GM21367 (cell line): ENCODE data around the gene OPTC.

Experiments used
- ATAC-seq: cut with Tn5 transposase; IDR thresholded peaks from one replicate; pipeline ENCODE4 v1.9.1; 2021; ENCODE audit not compliant: unreplicated experiment

OPTC gene

GRCh38 chr1:203490607-203491006, 3.3 kb upstream of the OPTC start:
- ATAC-seq: no peak

GRCh38 chr1:203491664-203492063, 2.3 kb upstream of the OPTC start:
- no peak for ATAC-seq

DNA sequence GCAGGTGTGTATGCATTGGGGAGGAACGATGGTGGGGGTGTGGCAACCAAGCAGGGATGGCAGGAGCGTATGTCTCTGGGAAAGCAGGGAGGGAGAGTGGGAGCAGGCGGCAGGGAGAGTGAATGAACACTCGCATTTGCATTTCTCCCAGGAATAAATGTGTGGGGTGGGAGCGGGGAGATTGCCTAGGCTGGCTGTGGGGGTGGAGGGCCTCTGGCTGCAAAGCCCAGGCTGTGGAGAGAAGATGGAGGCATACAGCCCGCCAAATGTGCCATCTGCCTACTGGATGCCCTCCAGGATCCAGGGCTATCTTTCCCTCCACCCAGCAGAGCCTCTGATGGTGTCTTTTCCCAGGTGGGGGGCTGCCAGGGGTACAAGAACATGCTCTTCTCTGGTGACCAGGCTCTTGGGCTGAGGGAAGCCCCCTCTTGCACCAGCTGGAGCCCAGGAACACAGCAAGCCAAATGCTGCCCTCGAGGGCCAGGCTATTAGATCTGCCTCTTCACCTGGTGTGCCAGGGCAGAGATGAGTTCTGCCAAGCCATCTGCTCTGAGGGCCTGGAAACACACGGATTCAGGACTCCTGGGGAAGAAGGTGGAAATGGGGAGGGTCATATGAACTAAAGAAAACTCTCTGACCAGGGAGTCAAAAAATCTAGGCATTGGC, 1.7 kb upstream of the OPTC start:
- no peak for ATAC-seq

DNA sequence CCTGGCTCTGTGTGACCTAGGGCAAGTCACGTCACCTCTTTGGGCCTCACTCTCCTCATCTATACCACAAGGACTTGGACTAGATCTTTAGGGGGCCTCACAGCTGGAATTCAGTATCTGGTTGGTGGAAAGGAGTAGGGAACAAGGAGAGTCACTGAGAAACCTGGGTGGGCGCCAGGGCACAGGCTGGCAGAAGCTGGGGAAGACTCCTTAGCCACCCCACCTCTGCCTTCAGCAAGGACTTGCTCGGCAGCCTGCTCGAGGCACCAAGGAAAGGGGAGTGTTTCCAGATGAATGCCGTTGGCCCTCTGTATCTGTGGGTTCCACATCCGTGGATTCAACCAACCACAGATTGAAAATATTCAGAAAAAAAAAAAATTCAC, 1.2 kb upstream of the OPTC start:
- ATAC-seq: no peak

GRCh38 chr1:203495845-203496244, 1.9 kb downstream of the OPTC start:
- ATAC-seq: no peak

DNA sequence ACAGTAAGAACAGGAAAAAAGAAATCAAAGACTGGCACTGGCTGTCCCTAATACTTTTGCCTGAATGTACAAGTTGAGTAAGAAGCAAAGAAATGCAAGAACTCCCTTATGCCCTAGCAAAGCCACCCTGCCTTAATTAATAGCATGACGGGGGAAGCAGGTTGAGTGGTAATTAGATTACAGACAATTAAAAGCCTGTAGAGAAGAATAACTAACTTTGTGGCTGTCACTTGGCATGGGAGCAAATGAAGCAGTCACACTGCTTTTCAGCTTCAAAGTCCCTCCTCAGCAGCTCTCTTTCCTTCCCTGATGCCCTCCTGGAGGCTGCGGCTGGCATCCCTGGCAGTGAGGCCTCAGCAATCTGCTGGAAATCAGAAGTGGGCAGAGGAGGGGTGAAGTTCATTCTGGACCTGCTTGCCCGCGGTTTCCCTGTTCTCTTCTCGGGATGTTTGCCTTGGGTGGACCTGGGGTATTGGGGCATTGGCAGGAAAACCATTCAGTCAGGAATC, 3.4 kb downstream of the OPTC start:
- no peak for ATAC-seq

DNA sequence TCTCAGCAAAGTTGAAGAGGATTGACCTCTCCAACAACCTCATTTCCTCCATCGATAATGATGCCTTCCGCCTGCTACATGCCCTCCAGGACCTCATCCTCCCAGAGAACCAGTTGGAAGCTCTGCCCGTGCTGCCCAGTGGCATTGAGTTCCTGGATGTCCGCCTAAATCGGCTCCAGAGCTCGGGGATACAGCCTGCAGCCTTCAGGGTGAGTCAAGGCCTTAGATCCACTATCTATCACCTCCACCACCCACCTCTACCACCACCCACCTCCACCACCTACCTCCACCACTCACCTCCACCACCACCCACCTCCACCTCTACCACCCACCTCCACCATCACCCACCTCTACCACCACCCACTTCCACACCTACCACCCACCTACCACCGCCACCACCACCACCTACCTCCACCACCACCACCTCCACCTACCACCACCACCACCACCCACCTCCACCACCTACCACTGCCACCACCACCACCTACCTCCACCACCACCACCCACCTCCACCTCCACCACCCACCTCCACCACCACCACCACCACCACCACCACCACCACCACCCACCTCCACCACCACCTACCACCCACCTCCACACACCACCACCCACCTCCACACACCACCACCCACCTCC, 5.8 kb downstream of the OPTC start:
- no peak for ATAC-seq

DNA sequence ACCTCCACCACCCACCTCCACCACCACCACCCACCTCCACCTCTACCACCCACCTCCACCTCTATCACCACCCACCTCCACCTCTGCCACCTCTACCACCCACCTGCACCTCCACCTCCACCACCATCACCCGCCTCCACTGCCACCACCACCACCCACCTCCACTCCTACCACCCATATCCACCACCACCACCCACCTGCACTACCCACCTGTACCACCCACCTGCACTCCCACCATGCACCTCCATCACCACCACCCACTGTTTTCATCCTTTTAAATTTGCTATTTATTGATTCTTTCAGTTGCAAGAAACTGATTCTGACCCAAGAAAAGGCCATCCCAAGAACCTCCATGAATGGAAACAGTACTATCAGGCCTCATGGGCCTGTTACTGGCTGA, 6.3 kb downstream of the OPTC start:
- ATAC-seq: no peak

DNA sequence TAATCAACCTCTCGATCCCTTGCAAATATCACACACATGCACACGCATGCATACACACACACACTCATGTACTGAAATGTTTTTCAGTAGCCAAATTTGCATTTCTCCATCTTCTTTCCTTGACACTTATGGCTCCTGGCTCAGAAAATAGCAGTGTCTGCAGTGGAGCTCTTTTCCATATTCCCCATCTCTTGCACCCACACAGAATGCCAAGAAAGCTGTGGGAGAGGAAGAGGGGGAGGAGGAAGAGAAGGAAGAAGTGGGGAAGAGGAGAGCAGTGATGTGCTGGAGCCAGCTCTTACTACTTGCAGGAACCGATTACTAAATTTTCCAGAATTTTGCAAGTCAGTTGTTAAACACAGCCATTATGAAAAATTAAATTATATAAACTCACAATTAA, 9.9 kb downstream of the OPTC start:
- ATAC-seq: no peak

GRCh38 chr1:203504400-203505250, 10.7 kb downstream of the OPTC start:
- no peak for ATAC-seq

GRCh38 chr1:203505526-203506204, 11.7 kb downstream of the OPTC start:
- ATAC-seq: no peak

GRCh38 chr1:203506858-203507626, 13.1 kb downstream of the OPTC start:
- ATAC-seq: no peak

DNA sequence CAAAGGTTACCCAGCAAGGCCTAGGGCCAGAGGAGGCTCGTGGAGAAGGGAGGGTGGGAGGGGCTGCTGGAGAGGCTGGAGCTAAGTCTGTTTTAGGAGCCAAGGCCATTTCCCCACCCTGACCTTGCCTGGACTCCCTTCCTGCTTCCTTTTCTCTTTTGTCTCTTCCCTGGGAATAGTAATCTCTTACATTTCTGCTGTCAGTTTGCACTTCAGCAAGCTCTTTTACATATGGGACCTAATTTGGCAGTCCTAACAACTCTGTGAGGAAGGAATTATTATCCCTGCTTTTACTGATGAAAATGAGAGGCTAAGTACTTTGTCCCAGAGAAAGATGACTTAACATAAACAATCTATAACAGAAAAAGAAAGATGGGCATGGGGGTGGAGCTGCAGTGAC, 13.8 kb downstream of the OPTC start:
- ATAC-seq: no peak

GRCh38 chr1:203508463-203509073, 14.6 kb downstream of the OPTC start:
- ATAC-seq: no peak

- no peak for ATAC-seq
Observed at GRCh38 chr1:203509135-203509534, 15.2 kb downstream of the OPTC start.

GRCh38 chr1:203511513-203511912, 17.6 kb downstream of the OPTC start:
- ATAC-seq: no peak

GRCh38 chr1:203511930-203512329, 18.0 kb downstream of the OPTC start:
- ATAC-seq: no peak

- ATAC-seq: no peak
Observed at GRCh38 chr1:203512517-203512847, 18.5 kb downstream of the OPTC start.

DNA sequence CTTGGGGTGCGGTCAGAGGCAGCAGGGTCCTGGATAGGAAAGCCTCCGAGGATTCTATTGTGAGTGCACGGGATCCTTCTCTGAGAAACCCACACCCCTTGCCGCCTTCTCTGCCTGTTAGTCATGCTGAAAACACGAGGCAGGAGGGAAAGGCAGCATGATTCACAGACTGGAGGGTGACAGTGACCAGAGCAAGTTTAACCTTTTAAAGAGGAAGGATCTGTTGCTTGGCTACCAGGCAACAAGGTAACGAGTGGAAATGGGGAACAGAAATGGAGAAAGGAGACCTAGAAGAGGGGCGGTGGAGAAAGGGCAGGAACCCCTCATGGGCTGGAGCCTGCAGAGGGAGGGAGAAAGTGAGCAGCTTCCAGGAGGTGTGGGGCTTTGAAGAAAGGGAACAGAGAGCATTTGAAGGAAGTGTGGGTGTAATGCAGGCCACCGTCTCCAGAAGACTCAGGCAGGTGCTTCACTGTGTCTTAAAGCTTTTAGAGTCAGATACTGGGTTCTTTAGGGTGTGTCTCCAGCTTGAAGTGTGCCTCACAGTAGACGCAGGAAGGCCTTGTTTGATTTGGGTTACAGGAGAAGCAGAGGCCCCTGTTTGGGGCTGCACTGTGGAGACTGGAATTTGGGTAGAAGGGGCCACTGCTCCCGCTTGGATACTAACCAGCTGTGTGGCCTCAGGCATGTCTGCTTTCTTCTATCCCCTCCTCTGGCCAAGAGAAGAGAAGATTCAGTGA, 19.1 kb downstream of the OPTC start:
- ATAC-seq: no peak

GRCh38 chr1:203513585-203514031, 19.7 kb downstream of the OPTC start:
- no peak for ATAC-seq
